ENCODE data around the gene SETX.

SETX gene

DNA sequence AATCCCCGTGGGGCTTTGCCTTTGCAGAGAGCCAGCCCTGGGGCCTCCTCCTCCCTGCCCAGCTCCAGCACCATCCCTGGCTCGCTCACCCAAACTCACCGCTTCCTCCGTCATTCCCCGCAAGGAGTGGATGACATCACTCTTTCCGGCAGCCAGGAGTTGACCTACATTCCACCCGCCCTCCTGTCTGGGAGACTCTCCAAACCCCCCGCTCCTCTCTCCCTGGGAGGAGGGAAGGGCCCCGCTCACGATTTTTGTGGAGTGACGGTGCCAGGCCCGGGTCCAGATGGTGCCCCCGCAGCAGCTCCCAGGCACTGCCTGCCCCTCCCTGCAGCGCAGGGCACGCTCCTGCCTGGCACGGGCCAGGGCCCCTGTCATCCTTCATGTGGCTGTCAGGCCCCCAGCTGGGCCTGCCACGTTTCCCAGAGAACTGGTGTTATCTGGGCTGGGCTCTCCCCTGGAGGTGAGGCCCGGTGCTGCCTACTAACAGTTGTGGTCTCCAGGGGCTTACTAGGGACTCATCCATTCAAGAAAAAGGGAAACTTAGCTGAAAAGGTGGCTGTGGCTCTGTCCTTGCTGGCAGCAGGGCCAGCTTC is 140.7 kb downstream of the SETX start:
- DNase-seq (ENCODE audit: low read depth) = no peak

DNA sequence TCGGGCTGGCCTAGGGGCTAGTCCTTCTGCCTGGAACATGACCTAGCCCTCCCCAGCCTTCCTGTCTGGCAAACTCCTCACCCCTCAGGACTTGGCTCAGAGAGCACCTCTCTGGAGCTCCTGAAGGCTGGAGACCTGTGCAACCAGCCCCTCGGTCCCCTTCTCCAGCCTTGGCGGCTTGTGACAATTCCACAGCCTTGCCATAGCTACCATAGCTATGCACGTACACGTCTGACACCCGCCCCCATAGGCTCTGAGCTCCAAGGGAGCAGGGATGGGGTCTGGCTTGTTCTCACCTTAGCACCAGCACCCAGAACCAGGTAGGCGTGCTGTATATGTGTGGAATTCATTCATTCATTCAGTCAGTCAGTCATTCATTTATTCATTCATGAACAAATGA is 143.2 kb downstream of the SETX start:
- no peak for DNase-seq (ENCODE audit: low read depth)

Data from T-helper 22 cell (primary cell).